HuH-7.5 (cell line): ENCODE results near the gene POPDC3.
"Not testable (repeated sequence)": the region's sequence is repeated elsewhere in the genome, so short reads cannot be mapped to it uniquely, and the experiment has no call there.

Source experiments
- DNase-seq: peaks from one replicate; pipeline ENCODE4 v3.0.0; 2011; ENCODE audit warnings: low spot score

The POPDC3 gene, protein sequence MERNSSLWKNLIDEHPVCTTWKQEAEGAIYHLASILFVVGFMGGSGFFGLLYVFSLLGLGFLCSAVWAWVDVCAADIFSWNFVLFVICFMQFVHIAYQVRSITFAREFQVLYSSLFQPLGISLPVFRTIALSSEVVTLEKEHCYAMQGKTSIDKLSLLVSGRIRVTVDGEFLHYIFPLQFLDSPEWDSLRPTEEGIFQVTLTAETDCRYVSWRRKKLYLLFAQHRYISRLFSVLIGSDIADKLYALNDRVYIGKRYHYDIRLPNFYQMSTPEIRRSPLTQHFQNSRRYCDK

GRCh38 chr6:105179244-105180065 lies at the start of gene POPDC3:
Gene POPDC3, minus strand, starts transcription at chr6:105180014. Its CDS starts 18,105 bp downstream, at chr6:105161909.
- DNase-seq = peak; percentile 69

- DNase-seq = no peak
Measured at GRCh38 chr6:105227295-105227767, 47.5 kb upstream of the POPDC3 start.

GRCh38 chr6:105226598-105227294 lies 46.9 kb upstream of the POPDC3 start:
- no peak for DNase-seq

DNA sequence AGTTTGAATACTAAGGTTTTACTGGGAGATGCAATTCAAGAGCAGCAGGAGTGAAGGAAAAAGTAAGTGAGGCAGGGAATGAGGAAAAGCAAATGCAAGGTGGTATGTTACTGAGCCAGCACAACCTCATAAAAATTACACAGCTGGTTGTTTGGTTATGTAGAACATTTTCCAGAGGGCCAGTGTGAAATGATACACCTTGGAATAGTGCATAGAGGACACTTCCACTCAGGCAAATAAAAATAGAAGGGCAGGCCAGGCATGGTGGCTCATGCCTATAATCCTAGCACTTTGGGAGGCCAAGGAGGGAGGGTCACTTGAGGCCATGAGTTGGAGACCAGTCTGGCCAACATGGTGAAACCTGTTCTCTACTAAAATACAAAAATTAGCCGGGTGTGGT lies 43.4 kb upstream of the POPDC3 start:
- DNase-seq = no peak

DNA sequence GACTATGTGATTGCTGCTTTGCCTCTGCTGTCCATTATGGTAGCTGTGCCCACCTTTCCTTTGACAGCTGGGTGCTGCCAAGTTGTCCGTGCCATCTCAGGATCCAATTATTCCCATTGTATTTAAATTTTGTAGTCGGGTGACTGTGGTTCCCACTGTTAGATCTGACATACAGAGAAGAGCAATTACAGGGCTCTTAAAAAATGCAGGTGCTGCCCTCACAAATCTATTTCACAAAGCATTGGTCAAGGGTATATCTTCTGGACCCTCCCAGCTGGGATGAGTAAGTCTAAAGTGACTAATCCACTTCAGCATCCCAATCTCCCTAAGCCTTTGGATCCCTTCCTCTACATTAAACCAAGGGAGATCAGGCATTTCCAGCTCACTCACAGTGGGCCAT lies 41.4 kb upstream of the POPDC3 start:
- not testable (repeated sequence) for DNase-seq

DNA sequence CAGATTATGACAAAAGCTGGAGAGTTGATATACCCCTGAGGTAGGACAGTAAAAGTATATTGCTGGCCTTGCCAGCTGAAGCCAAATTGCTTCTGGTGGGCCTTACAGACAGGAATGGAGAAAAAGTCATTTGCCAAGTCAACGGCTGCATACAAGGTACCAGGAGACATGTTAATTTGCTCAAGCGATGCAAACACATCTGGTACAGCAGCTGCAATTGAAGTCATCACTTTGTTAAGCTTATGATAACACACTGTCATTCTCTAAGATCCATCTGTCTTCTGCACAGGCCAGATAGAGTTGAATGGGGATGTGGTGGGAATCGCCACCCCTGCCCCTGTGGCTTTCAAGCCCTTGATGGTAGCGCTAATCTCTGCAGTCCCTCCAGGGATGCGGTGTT lies 40.4 kb upstream of the POPDC3 start:
- no peak for DNase-seq

GRCh38 chr6:105219218-105219617 lies 39.4 kb upstream of the POPDC3 start:
- not testable (repeated sequence) for DNase-seq

GRCh38 chr6:105215506-105215905 lies 35.7 kb upstream of the POPDC3 start:
- no peak for DNase-seq

GRCh38 chr6:105214668-105215067 lies 34.9 kb upstream of the POPDC3 start:
- no peak for DNase-seq

GRCh38 chr6:105213272-105213671 lies 33.5 kb upstream of the POPDC3 start:
- no peak for DNase-seq

DNA sequence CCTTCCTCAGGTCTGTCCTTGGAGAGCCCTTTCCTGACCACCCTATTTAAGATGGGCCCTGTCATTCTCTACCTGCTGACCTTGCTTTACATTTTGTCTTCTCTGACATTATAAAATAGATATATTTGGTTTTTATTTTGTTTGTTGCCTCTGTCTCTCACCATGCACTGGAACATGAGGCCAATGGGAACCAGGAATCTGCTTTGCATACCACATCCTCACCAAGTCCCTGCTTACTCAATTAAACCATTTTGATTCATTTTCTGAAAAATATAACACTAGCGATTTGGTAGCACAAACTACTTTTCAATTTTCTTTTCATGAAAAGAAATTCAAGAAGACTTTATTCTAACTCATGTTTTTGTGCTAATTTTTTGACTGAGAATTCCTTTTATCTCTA lies 32.8 kb upstream of the POPDC3 start:
- no peak for DNase-seq

DNA sequence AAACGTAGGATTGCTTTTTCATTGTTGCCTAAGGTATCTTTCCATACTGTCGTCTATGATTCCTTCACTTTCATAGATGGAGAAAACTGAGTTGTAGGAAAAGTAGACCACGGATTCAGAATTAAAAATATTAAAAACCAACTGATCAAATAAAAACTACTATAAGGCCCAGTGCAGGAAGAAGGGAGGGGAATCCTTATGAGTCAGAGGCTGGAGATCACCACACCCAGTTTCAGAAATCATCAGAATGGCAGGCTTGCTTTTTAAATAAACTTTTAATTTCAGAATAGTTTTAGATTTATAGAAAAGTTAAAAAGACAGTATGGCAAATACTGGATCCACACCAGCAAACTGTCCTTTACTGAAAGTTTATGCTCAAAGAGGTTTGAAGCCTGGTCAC lies 32.0 kb upstream of the POPDC3 start:
- DNase-seq = no peak

GRCh38 chr6:105210932-105211531 lies 31.2 kb upstream of the POPDC3 start:
- DNase-seq = no peak

- no peak for DNase-seq
Measured at GRCh38 chr6:105209950-105210706, 30.3 kb upstream of the POPDC3 start.

- no peak for DNase-seq
Measured at GRCh38 chr6:105207524-105208269, 27.9 kb upstream of the POPDC3 start.

DNA sequence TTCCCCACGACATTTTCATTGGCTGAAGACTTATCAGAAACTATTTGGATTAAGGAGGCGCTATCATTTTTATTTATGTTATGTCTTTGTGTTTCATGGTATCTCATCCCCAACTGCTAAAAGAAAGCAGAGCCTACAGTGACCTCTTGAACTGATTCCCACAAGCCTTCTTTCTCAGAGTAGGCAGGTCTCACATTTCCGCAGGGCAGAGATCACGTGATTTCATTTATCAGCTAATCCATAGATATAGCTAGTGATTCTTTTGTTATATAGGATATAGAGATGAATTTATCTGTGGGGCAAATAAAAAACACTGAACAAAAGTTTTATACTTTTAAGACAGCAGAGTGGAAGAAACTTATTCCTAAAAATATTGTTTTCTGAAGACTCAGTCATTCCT lies 25.0 kb upstream of the POPDC3 start:
- no peak for DNase-seq

DNA sequence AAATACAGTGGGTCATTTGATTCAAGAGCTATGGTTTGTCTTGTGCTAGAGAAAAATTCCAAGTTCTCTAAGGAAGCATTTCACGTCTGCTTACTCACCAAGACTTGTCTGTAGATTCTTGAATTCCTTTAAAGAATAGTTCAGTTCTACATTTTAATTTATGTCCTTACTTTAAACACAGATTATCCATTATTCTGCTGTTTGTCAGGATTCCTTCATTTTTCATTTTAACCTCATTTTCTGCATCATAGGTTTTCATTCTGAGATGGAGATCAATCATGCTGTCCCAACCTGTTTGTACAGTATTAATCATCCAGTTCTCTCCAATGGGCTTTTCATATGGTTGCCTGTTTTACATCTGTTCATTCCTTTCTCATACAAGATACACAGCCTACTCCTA lies 24.5 kb upstream of the POPDC3 start:
- DNase-seq = no peak

- DNase-seq = no peak
Measured at GRCh38 chr6:105202486-105202885, 22.7 kb upstream of the POPDC3 start.

- DNase-seq = no peak
Measured at GRCh38 chr6:105200133-105200730, 20.4 kb upstream of the POPDC3 start.

DNA sequence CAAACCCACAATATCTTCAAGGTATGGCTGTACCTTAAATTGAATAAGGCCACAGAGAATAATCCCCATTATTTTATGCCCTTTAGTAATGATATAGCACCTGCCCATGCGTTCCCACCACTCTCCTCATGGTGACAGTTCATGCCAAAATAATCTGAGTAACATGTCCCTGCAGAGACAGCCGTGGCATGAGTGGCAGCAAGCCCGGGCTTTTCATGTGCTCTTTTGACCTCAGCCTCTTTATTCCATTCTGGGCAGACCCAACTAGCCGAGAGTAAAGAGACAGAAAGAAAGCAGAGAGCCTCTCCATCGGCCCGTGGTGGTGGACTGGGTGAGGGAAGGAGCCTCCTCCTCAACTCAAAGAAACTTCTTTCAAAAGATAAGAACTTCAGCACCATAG lies 19.9 kb upstream of the POPDC3 start:
- DNase-seq = no peak
